Activated T-helper 1 cell treated with Interleukin-2 at 50 U/mL for 16 hours (primary cell): ENCODE measurements around the gene G2E3.
"Not testable (repeated sequence)": the region's sequence is repeated elsewhere in the genome, so short reads cannot be mapped to it uniquely, and the experiment has no call there.

Experiments
- DNase-seq: peaks from one replicate; pipeline ENCODE4 v3.0.0-alpha.2; 2020; ENCODE audit warnings: low read depth

The G2E3 gene

GRCh38 chr14:30558675-30559555 lies at the start of gene G2E3:
TSS of gene G2E3 (plus strand) at chr14:30559158. CDS start at chr14:30581080, 21,922 bp downstream.
- DNase-seq = peak; percentile 81

- no peak for DNase-seq
These were observed 41.2 kb upstream of the G2E3 start for GRCh38 chr14:30517737-30518136.

- no peak for DNase-seq
These were observed 39.9 kb upstream of the G2E3 start for GRCh38 chr14:30518867-30519560.

- no peak for DNase-seq
These were observed 39.0 kb upstream of the G2E3 start for GRCh38 chr14:30519961-30520360.

GRCh38 chr14:30520536-30520935 lies 38.4 kb upstream of the G2E3 start:
- no peak for DNase-seq

- no peak for DNase-seq
These were observed 36.8 kb upstream of the G2E3 start for GRCh38 chr14:30521899-30522736.

- no peak for DNase-seq
These were observed 33.1 kb upstream of the G2E3 start for GRCh38 chr14:30525833-30526232.

GRCh38 chr14:30527196-30527595 lies 31.8 kb upstream of the G2E3 start:
- DNase-seq = no peak

- no peak for DNase-seq
These were observed 30.8 kb upstream of the G2E3 start for GRCh38 chr14:30528119-30528518.

- no peak for DNase-seq
These were observed 29.9 kb upstream of the G2E3 start for GRCh38 chr14:30528778-30529642.

- DNase-seq = no peak
These were observed 26.7 kb upstream of the G2E3 start for GRCh38 chr14:30532264-30532663.

GRCh38 chr14:30533126-30533525 lies 25.8 kb upstream of the G2E3 start:
- DNase-seq = no peak

- no peak for DNase-seq
These were observed 17.6 kb upstream of the G2E3 start for GRCh38 chr14:30541318-30541717.

- not testable (repeated sequence) for DNase-seq
These were observed 12.2 kb upstream of the G2E3 start for GRCh38 chr14:30546735-30547134.

- no peak for DNase-seq
These were observed 11.4 kb upstream of the G2E3 start for GRCh38 chr14:30547388-30548048.

GRCh38 chr14:30550335-30550734 lies 8.6 kb upstream of the G2E3 start:
- DNase-seq = no peak

GRCh38 chr14:30551460-30551859 lies 7.5 kb upstream of the G2E3 start:
- DNase-seq = no peak

GRCh38 chr14:30553311-30553989 lies 5.5 kb upstream of the G2E3 start:
- DNase-seq = no peak

- no peak for DNase-seq
These were observed 640 bp upstream of the G2E3 start for GRCh38 chr14:30558362-30558674.

GRCh38 chr14:30559638-30560091 lies 707 bp downstream of the G2E3 start:
- DNase-seq = no peak
